Natural killer cell (primary cell): Measurements from ENCODE around the gene NHLRC2. TPM values are rescaled to one million over a fixed set of nuclear protein-coding genes. Genes with fewer than 3 reads are reported as not detected.

Experiments used
- ATAC-seq, 3 donors: fragments of 150-1000 bp in 2 of 3; fragments of 200-7000 bp in 1 of 3; cut with Tn5 transposase; 1 replicate in 1 of 3; 2 replicates in 2 of 3; pipeline ENCODE4 v1.10.0; 2021; ENCODE audit warnings: mild to moderate bottlenecking in 2 of 3, moderate library complexity in 2 of 3
- DNase-seq, 2 donors: peaks; one replicate each; pipeline versions ENCODE4 v3.0.0 to v3.0.0-alpha.2; 2013 to 2021; ENCODE audit warnings: mixed read lengths in 1 of 2
- H3K27ac ChIP-seq: one replicate; pipeline ENCODE4 v1.5.1; 2013; ENCODE audit warnings: mild to moderate bottlenecking, low read length
- H3K27me3 ChIP-seq: one replicate; pipeline ENCODE4 v1.6.1; 2013; ENCODE audit warnings: low read length; ENCODE audit not compliant: control insufficient read depth, insufficient read depth
- H3K36me3 ChIP-seq: one replicate; pipeline ENCODE4 v1.6.1; 2013; ENCODE audit warnings: low read length; ENCODE audit not compliant: control insufficient read depth, insufficient read depth
- H3K4me1 ChIP-seq: one replicate; pipeline ENCODE4 v1.6.1; 2013; ENCODE audit warnings: low read length; ENCODE audit not compliant: control insufficient read depth, insufficient read depth
- H3K4me3 ChIP-seq: one replicate; pipeline ENCODE4 v1.5.1; 2013; ENCODE audit warnings: low read length
- H3K9me3 ChIP-seq: one replicate; pipeline ENCODE4 v1.6.1; 2013; ENCODE audit warnings: low read length; ENCODE audit not compliant: control insufficient read depth, insufficient read depth
- H3K27ac Mint-ChIP-seq, 2 donors: one replicate each; pipeline ENCODE4 v1.8.0; 2022; ENCODE audit warnings: mild to moderate bottlenecking in 2 of 2, mixed read lengths in 2 of 2, moderate library complexity in 1 of 2
- H3K27me3 Mint-ChIP-seq, 2 donors: one replicate each; pipeline ENCODE4 v1.8.0; 2022; ENCODE audit warnings: low read depth in 2 of 2, mixed read lengths in 2 of 2
- H3K36me3 Mint-ChIP-seq: one replicate; pipeline ENCODE4 v1.8.0; 2022; ENCODE audit warnings: mixed read lengths
- H3K4me1 Mint-ChIP-seq, 2 donors: one replicate each; pipeline ENCODE4 v1.8.0; 2022; ENCODE audit warnings: mixed read lengths in 2 of 2
- H3K4me3 Mint-ChIP-seq: one replicate; pipeline ENCODE4 v1.8.0; 2022; ENCODE audit warnings: mild to moderate bottlenecking, moderate library complexity, mixed read lengths
- H3K9me3 Mint-ChIP-seq, 2 donors: one replicate each; pipeline ENCODE4 v1.8.0; 2022; ENCODE audit warnings: mixed read lengths in 2 of 2
- WGBS: methylation state at CpG from one replicate; pipeline ENCODE4 v1.1.7; 2013; ENCODE audit warnings: missing lambda C conversion rate; ENCODE audit not compliant: insufficient coverage; 5-methylcytosine and 5-hydroxymethylcytosine counted together
- intact Hi-C: fragments of 100-400 bp; cut with micrococcal nuclease; formaldehyde crosslinking; loops from one replicate; pipeline ENCODE4 v1.14.2; 2022
- total RNA-seq, 4 donors: library from RNA; stranded (reverse); fragments of 120-200 nt in 1 of 4; gene quantifications; one replicate each; pipeline versions ENCODE4 v1.2.3 to v1.2.4, GENCODE V29; 2013 to 2022
- TF ChIP-seq, protein P1 (sequence below): fragments of 200-600 bp; IDR thresholded peaks from one replicate; pipeline ENCODE4 v1.8.0; 2022; ENCODE audit warnings: antibody characterized with exemption

The NHLRC2 gene
- total RNA-seq, 3 donors from 2014 or later (not counting 1 experiment from before 2014, with no cell fraction given) = 19.0 to 24.7 (median 22.4) TPM

DNA sequence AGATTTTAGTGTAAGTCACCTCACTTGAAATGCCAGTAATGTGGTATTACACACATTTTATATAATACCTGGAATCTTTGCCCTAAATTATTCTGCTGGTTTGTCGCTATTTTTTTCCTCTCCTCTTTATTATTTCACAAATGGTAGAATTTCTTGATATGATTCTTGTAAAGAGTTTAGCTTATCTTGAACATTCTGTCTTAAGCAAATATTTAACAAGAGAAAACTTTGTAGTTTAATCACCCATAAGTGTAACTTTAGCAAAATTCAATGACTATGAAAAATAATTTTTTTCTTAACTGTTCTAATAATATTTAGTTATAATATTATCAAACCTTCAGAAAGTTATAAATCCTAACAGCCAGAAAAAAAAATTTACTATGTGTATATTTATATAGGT, 56.7 kb downstream of the NHLRC2 start:
- Mint-ChIP-seq H3K27me3 (no peaks in the 10 kb centered on the region), H3K27ac (no peak overlapping the region), H3K4me1 (no peaks in the 10 kb centered on the region), H3K4me3 (no peak overlapping the region), H3K9me3 (no peaks in the 10 kb centered on the region), H3K36me3 (no peaks in the 10 kb centered on the region)
- no CpG with 5 or more reads among the region's 1 CpG for WGBS
- peaks cover 32% of the 10 kb centered on the region for H3K36me3 ChIP-seq
- ATAC-seq (no peak), DNase-seq (no peak)
- no peak overlapping the region for H3K4me3 ChIP-seq
- no peaks in the 10 kb centered on the region for H3K27me3 ChIP-seq
- H3K9me3 ChIP-seq = no peaks in the 10 kb centered on the region
- H3K4me1 ChIP-seq = no peaks in the 10 kb centered on the region
- intact Hi-C loops = no loop called here
- no peak overlapping the region for H3K27ac ChIP-seq
- TF ChIP-seq, protein P1, sequence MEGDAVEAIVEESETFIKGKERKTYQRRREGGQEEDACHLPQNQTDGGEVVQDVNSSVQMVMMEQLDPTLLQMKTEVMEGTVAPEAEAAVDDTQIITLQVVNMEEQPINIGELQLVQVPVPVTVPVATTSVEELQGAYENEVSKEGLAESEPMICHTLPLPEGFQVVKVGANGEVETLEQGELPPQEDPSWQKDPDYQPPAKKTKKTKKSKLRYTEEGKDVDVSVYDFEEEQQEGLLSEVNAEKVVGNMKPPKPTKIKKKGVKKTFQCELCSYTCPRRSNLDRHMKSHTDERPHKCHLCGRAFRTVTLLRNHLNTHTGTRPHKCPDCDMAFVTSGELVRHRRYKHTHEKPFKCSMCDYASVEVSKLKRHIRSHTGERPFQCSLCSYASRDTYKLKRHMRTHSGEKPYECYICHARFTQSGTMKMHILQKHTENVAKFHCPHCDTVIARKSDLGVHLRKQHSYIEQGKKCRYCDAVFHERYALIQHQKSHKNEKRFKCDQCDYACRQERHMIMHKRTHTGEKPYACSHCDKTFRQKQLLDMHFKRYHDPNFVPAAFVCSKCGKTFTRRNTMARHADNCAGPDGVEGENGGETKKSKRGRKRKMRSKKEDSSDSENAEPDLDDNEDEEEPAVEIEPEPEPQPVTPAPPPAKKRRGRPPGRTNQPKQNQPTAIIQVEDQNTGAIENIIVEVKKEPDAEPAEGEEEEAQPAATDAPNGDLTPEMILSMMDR = no peak

DNA sequence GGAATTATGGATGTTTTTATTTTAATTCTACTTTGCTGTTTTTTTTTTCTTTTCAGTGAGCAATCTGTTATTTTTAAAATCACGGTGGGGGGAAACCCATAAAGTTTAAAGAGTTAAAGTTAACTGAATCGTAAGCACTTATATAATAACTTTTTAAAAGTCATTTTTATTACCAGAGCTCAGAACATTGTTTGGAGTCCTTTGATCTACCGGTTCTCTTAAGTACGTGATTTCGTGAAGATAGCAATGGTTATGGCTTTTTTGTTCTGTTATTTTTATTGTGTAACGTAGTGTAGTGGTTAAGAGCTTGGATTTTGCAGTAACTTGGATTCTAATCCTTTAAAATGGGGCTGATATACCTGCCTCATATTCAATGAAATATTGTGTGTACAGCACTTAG, 57.4 kb downstream of the NHLRC2 start:
- H3K27me3 ChIP-seq = no peaks in the 10 kb centered on the region
- no peak for DNase-seq

DNA sequence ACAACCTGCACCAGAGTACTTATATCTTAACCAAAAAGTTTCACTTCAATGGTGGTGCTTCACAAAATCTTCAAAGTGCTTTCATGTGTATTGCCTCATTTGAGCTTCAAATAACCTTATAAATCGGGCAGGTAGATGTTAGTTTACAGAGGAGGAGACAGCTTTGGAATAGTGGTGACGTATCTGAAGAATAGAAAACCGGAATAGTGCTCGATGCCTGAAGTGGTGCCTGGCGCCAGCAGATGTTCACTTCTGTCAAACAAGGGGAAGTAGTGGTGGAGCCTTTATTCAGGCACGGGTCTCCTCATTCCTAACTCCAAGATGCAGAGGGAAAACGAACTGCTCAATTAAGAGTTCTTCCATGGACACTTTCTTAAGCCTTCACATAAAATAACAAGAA, 58.1 kb downstream of the NHLRC2 start:
- Mint-ChIP-seq H3K9me3 (no peaks in the 10 kb centered on the region), H3K4me1 (no peaks in the 10 kb centered on the region), H3K4me3 (no peak overlapping the region), H3K36me3 (peaks cover 4% of the 10 kb centered on the region), H3K27me3 (no peaks in the 10 kb centered on the region), H3K27ac (no peak overlapping the region)
- Histone ChIP-seq H3K27ac (no peak overlapping the region), H3K9me3 (no peaks in the 10 kb centered on the region), H3K36me3 (peaks cover 20% of the 10 kb centered on the region), H3K4me1 (no peaks in the 10 kb centered on the region), H3K4me3 (no peak overlapping the region), H3K27me3 (no peaks in the 10 kb centered on the region)
- over 99% methylated on average over 6 of the region's 7 CpGs for WGBS
- intact Hi-C loops = no loop called here
- TF ChIP-seq, protein P1 = no peak
- ATAC-seq = no peak
- no peak for DNase-seq

More for the DNA sequence above, 57.4 kb downstream of the NHLRC2 start:
- Histone ChIP-seq H3K4me3 (no peak overlapping the region), H3K36me3 (peaks cover 27% of the 10 kb centered on the region), H3K9me3 (no peaks in the 10 kb centered on the region), H3K27ac (no peak overlapping the region), H3K4me1 (no peaks in the 10 kb centered on the region)
- H3K9me3 Mint-ChIP-seq = no peaks in the 10 kb centered on the region
- TF ChIP-seq, protein P1 = no peak
- no peak overlapping the region for H3K27ac Mint-ChIP-seq
- H3K36me3 Mint-ChIP-seq = no peaks in the 10 kb centered on the region
- intact Hi-C loops = no loop called here
- H3K4me1 Mint-ChIP-seq = no peaks in the 10 kb centered on the region
- no peaks in the 10 kb centered on the region for H3K27me3 Mint-ChIP-seq
- ATAC-seq = no peak
- 94% methylated on average over 5 of the region's 6 CpGs for WGBS
- H3K4me3 Mint-ChIP-seq = no peak overlapping the region

DNA sequence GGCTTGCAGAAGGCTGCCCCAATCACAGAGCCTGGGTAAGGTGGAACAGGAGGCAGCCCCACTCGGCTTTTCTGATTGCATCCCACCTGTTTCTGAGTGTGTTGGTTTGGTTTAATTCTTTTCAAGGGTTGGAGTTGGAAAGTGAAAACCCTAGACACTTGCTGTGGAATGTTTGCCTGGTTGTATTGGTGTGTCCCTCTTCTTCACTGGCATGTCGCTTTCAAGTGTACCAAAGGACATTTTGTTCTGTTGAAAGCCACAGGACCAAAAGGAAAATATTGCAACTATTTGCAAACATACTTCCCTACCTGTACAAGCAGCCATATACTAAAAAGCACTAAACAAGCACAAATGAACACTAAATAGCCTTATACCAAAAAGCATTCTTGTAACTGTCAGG, 60.5 kb downstream of the NHLRC2 start:
- H3K9me3 Mint-ChIP-seq = no peaks in the 10 kb centered on the region
- DNase-seq (no peak), ATAC-seq (no peak)
- H3K4me3 Mint-ChIP-seq = no peak overlapping the region
- H3K9me3 ChIP-seq = no peaks in the 10 kb centered on the region
- H3K36me3 ChIP-seq = peaks cover 6% of the 10 kb centered on the region
- TF ChIP-seq, protein P1 = no peak
- peaks cover 6% of the 10 kb centered on the region for H3K36me3 Mint-ChIP-seq
- H3K4me3 ChIP-seq = no peak overlapping the region
- no peak overlapping the region for H3K27ac ChIP-seq
- H3K4me1 Mint-ChIP-seq = no peaks in the 10 kb centered on the region
- no peaks in the 10 kb centered on the region for H3K27me3 ChIP-seq
- no peak overlapping the region for H3K27ac Mint-ChIP-seq
- WGBS = 95% methylated on average over 2 of the region's 2 CpGs
- no peaks in the 10 kb centered on the region for H3K4me1 ChIP-seq
- intact Hi-C loops = no loop called here
- H3K27me3 Mint-ChIP-seq = no peaks in the 10 kb centered on the region
